Activated T-cell treated with anti-CD3 and anti-CD28 coated beads for 1 hour (primary cell): ENCODE measurements around the gene NT5C2.

Experiments
- DNase-seq: peaks from one replicate; pipeline ENCODE4 v3.0.0-alpha.2; 2020; ENCODE audit warnings: low read depth

Gene NT5C2

GRCh38 chr10:103060575-103060974, 132.5 kb downstream of the NT5C2 start:
- DNase-seq, result no peak

- DNase-seq, result no peak
Observed at GRCh38 chr10:103058034-103058433, 135.0 kb downstream of the NT5C2 start.

GRCh38 chr10:103055105-103055504, 138.0 kb downstream of the NT5C2 start:
- DNase-seq, result no peak

- no peak for DNase-seq
Observed at GRCh38 chr10:103054621-103055020, 138.5 kb downstream of the NT5C2 start.

- no peak for DNase-seq
Observed at GRCh38 chr10:103053659-103054581, 139.2 kb downstream of the NT5C2 start.

GRCh38 chr10:103049237-103049636, 143.8 kb downstream of the NT5C2 start:
- no peak for DNase-seq

GRCh38 chr10:103047381-103047780, 145.7 kb downstream of the NT5C2 start:
- no peak for DNase-seq

- DNase-seq, result no peak
Observed at GRCh38 chr10:103045961-103046360, 147.1 kb downstream of the NT5C2 start.

- DNase-seq, result no peak
Observed at GRCh38 chr10:103044942-103045489, 148.1 kb downstream of the NT5C2 start.

- no peak for DNase-seq
Observed at GRCh38 chr10:103042908-103043307, 150.2 kb downstream of the NT5C2 start.

GRCh38 chr10:103042129-103042528, 150.9 kb downstream of the NT5C2 start:
- DNase-seq, result no peak

GRCh38 chr10:103041391-103041790, 151.7 kb downstream of the NT5C2 start:
- DNase-seq, result no peak

GRCh38 chr10:103040418-103040817, 152.7 kb downstream of the NT5C2 start:
- no peak for DNase-seq

GRCh38 chr10:103038570-103038969, 154.5 kb downstream of the NT5C2 start:
- DNase-seq, result no peak
